ENCODE results near the gene TPM2.

Gene TPM2

GRCh38 chr9:35687972-35688557 lies 1.7 kb downstream of the TPM2 start:
- no peak for TF ChIP-seq ZNF565 (CRISPR knock-in tag; conservative IDR thresholded peaks at IDR 0.05; ENCODE audit: low read depth)

GRCh38 chr9:35687306-35687705 lies 2.4 kb downstream of the TPM2 start:
- no peak for ATAC-seq
- TF ChIP-seq SNAI2 (CRISPR knock-in tag; IDR thresholded peaks at IDR 0.05) (no peak), ZNF8 (CRISPR knock-in tag; IDR thresholded peaks at IDR 0.05) (no peak), GLIS3 (CRISPR knock-in tag; IDR thresholded peaks at IDR 0.05) (no peak), TOX (CRISPR knock-in tag; IDR thresholded peaks at IDR 0.05; ENCODE audit: borderline replicate concordance) (no peak), ARNTL (CRISPR knock-in tag; IDR thresholded peaks at IDR 0.05; ENCODE audit: borderline replicate concordance, low read depth) (no peak), ZNF565 (CRISPR knock-in tag; conservative IDR thresholded peaks at IDR 0.05; ENCODE audit: low read depth) (no peak), TCF4 (CRISPR knock-in tag; IDR thresholded peaks at IDR 0.05; ENCODE audit: borderline replicate concordance) (no peak), ZFP3 (CRISPR knock-in tag; IDR thresholded peaks at IDR 0.05) (no peak), BACH2 (CRISPR knock-in tag; IDR thresholded peaks at IDR 0.05; ENCODE audit: borderline replicate concordance) (no peak), ISL1 (CRISPR knock-in tag; IDR thresholded peaks at IDR 0.05) (no peak), CSDC2 (CRISPR knock-in tag; IDR thresholded peaks at IDR 0.05) (no peak), PATZ1 (CRISPR knock-in tag; IDR thresholded peaks at IDR 0.05; ENCODE audit: borderline replicate concordance) (no peak), ZNF70 (CRISPR knock-in tag; IDR thresholded peaks at IDR 0.05) (no peak), ZFP30 (CRISPR knock-in tag; IDR thresholded peaks at IDR 0.05) (no peak), ZC3H10 (CRISPR knock-in tag; IDR thresholded peaks at IDR 0.05) (no peak), RARB (CRISPR knock-in tag; IDR thresholded peaks at IDR 0.05) (no peak), TSHZ2 (CRISPR knock-in tag; IDR thresholded peaks at IDR 0.05) (no peak), CREB5 (CRISPR knock-in tag; IDR thresholded peaks at IDR 0.05; ENCODE audit: low read depth) (no peak), PPARA (CRISPR knock-in tag; IDR thresholded peaks at IDR 0.05; ENCODE audit: borderline replicate concordance) (no peak)

More at GRCh38 chr9:35687972-35688557, 1.7 kb downstream of the TPM2 start:
- no peak for ATAC-seq

- no peak for ATAC-seq
- TF ChIP-seq TCF4 (CRISPR knock-in tag; IDR thresholded peaks at IDR 0.05; ENCODE audit: borderline replicate concordance) = no peak
- no peak for TF ChIP-seq ESRRG (CRISPR knock-in tag; IDR thresholded peaks at IDR 0.05)
- no peak for TF ChIP-seq GLIS3 (CRISPR knock-in tag; IDR thresholded peaks at IDR 0.05)
- no peak for TF ChIP-seq PATZ1 (CRISPR knock-in tag; IDR thresholded peaks at IDR 0.05; ENCODE audit: borderline replicate concordance)
- TF ChIP-seq PPARA (CRISPR knock-in tag; IDR thresholded peaks at IDR 0.05; ENCODE audit: borderline replicate concordance) = no peak
- TF ChIP-seq SNAI2 (CRISPR knock-in tag; IDR thresholded peaks at IDR 0.05) = no peak
Measured at GRCh38 chr9:35686222-35687203, 3.2 kb downstream of the TPM2 start.
